ENCODE data around the gene WWOX. TPM values are rescaled to one million over a fixed set of nuclear protein-coding genes. Genes with fewer than 3 reads are reported as not detected.

Gene WWOX
- total RNA-seq, 1 experiment from 2014 or later, result 15.6 TPM

- Histone ChIP-seq H4K20me1 (ENCODE audit: control insufficient read depth, insufficient read depth, insufficient read length) (no peaks in the 10 kb centered on the region), H4K8ac (replicated peaks; ENCODE audit: insufficient read length, low read depth, low read length) (no peak overlapping the region), H4K91ac (ENCODE audit: insufficient read length, low read depth, low read length) (no peak overlapping the region), H3K9ac (ENCODE audit: extremely low read depth, insufficient read length, low read length) (no peak overlapping the region), H3K4ac (ENCODE audit: low read depth, low read length) (no peak overlapping the region), H2AK5ac (ENCODE audit: insufficient read length, low read length) (no peak overlapping the region), H3K14ac (ENCODE audit: insufficient read depth, low read length) (no peak overlapping the region), H3K9me3 (ENCODE audit: control insufficient read depth, low read depth, low read length) (no peaks in the 10 kb centered on the region), H3K79me2 (ENCODE audit: insufficient read depth, low read length) (no peaks in the 10 kb centered on the region), H2BK20ac (ENCODE audit: low read depth, low read length, poor library complexity, severe bottlenecking) (no peak overlapping the region), H2AFZ (ENCODE audit: low read length) (no peak overlapping the region), H4K5ac (ENCODE audit: insufficient read length, low read depth, low read length) (no peak overlapping the region), H3K56ac (ENCODE audit: insufficient read length, low read depth, low read length) (no peak overlapping the region), H3K27ac (ENCODE audit: insufficient read length, low read depth, low read length) (no peak overlapping the region), H3K79me1 (ENCODE audit: insufficient read depth, low read depth, low read length, poor library complexity, severe bottlenecking) (no peaks in the 10 kb centered on the region), H3K23ac (ENCODE audit: insufficient read length, low read depth, low read length) (no peak overlapping the region), H3K4me2 (ENCODE audit: insufficient read depth, insufficient read length, low read length) (no peak overlapping the region), H2BK5ac (ENCODE audit: insufficient read length, low read length) (no peak overlapping the region), H3K4me1 (ENCODE audit: insufficient read depth, low read length) (no peaks in the 10 kb centered on the region), H3T11ph (ENCODE audit: low read length) (no peak overlapping the region), H3K18ac (ENCODE audit: insufficient read length, low read depth, low read length) (no peak overlapping the region), H2BK15ac (ENCODE audit: low read depth, low read length) (no peak overlapping the region), H2BK12ac (ENCODE audit: insufficient read length, low read depth, low read length) (no peak overlapping the region), H3K23me2 (ENCODE audit: insufficient read length, low read depth, low read length, poor library complexity, severe bottlenecking) (no peaks in the 10 kb centered on the region), H2BK120ac (ENCODE audit: low read depth, low read length, poor library complexity, severe bottlenecking) (no peak overlapping the region), H3K27me3 (ENCODE audit: insufficient read depth, low read length) (no peaks in the 10 kb centered on the region)
- no peak for TF ChIP-seq CTCF (conservative IDR thresholded peaks at IDR 0.05)
- H3K4me3 Mint-ChIP-seq, result no peak overlapping the region
- H3K27ac Mint-ChIP-seq, result peak overlapping the region in 1 of 3 experiments; percentile 31; a peak in 1 of 7 replicates
- no CpG with 5 or more reads among the region's 5 CpGs for WGBS (ENCODE audit: extremely low coverage, insufficient read length, low lambda C conversion rate)
- no peaks in the 10 kb centered on the region for H3K27me3 Mint-ChIP-seq (ENCODE audit: low read depth)
- H3K4me1 Mint-ChIP-seq, result peaks cover 7 to 8% of the 10 kb centered on the region in 2 experiments
- H3K36me3 Mint-ChIP-seq (ENCODE audit: insufficient read depth in 1 of 3, low read depth in 3 of 3), result 0 out of 7 replicates have a peak, but pooled peaks cover 0 to 3% (median 0%) of the 10 kb centered on the region in 3 experiments
- DNase-seq, result no peak
- peaks cover 2 to 4% of the 10 kb centered on the region in 2 experiments; a peak in 2 of 5 replicates for H3K9me3 Mint-ChIP-seq
Measured at GRCh38 chr16:79247386-79247785, 1147.9 kb downstream of the WWOX start.
